ENCODE measurements around the gene ADAMTS17.

DNA sequence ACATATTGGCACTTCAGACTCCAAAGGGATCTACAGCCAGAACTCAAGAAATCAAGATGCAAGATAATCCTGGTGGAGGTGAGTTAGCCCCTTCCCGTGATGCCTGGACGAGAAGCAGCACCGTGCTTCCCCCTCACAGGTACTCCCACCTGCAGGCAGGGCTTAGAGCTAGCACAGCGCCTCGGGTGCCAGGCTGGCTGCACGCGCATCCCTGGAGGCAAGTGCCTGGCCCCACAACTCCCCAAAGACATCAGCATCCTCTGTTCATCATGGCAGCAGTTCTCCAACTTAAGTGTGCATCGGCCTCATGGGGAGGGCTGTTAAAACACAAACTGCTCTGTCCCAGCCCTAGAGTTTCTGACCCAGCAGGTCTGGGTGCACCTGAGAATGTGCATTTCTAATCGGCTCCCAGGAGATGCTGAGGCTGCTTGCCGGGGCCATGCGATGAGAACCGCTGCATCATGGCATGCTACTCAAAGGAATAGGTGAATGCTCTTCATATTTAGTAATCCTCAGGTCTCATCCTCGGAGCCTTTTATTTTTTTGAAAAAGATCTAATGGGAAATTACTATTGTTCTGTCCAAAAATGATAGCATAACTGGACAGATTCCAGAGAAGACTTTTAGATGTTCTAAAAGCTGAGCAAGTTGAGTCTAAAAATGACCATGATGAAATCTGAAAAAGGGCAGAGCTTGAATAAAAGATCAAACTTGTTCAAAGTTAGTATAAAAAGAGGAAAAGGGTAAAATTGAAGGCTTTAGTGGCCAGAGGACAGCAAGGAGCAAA is 244.2 kb downstream of the ADAMTS17 start:
- TF ChIP-seq YY1 (IDR thresholded peaks at IDR 0.05; ENCODE audit: insufficient read depth, insufficient read length), result no peak
- TF ChIP-seq ZNF274 (IDR thresholded peaks at IDR 0.05; ENCODE audit: low read depth, low read length), result no peak
